Heart right ventricle (tissue), 16 donors: ENCODE data around the gene COBLL1. TPM values are rescaled to one million over a fixed set of nuclear protein-coding genes. Genes with fewer than 3 reads are reported as not detected.

Source experiments
- ATAC-seq, 8 donors: fragments of 200-7000 bp; cut with Tn5 transposase; one replicate each; pipeline ENCODE4 v1.9.1; 2020; ENCODE audit warnings: mild to moderate bottlenecking in 8 of 8, moderate library complexity in 8 of 8, moderate number of reproducible peaks in 1 of 8
- DNase-seq, 2 donors: peaks; one replicate each; pipeline ENCODE4 v3.0.0-alpha.2; 2020
- H3K27ac ChIP-seq, 10 donors: fragments of 200-600 bp; sonication (generic) in 2 of 10; one replicate each; pipeline versions ENCODE4 v1.5.0 to v1.8.0; 2020 to 2022; ENCODE audit warnings: mild to moderate bottlenecking in 3 of 10
- H3K27me3 ChIP-seq, 7 donors: fragments of 200-600 bp; one replicate each; pipeline ENCODE4 v1.8.0; 2021 to 2022; ENCODE audit warnings: mild to moderate bottlenecking in 2 of 7
- H3K36me3 ChIP-seq, 9 donors: fragments of 200-600 bp; sonication (generic) in 1 of 9; one replicate each; pipeline versions ENCODE4 v1.5.0 to v1.8.0; 2020 to 2022; ENCODE audit warnings: mild to moderate bottlenecking in 2 of 9
- H3K4me1 ChIP-seq, 9 donors: fragments of 200-600 bp; sonication (generic) in 1 of 9; one replicate each; pipeline versions ENCODE4 v1.5.0 to v1.8.0; 2020 to 2022; ENCODE audit warnings: mild to moderate bottlenecking in 4 of 9
- H3K4me3 ChIP-seq, 10 donors: fragments of 200-600 bp; sonication (generic) in 2 of 10; one replicate each; pipeline versions ENCODE4 v1.5.0 to v1.8.0; 2020 to 2022; ENCODE audit warnings: mild to moderate bottlenecking in 7 of 10, moderate library complexity in 2 of 10
- H3K9me3 ChIP-seq, 11 donors: fragments of 200-600 bp in 10 of 11; sonication (generic) in 2 of 11; one replicate each; pipeline versions ENCODE4 v1.5.0 to v1.8.0; 2013 to 2022; ENCODE audit warnings: mild to moderate bottlenecking in 2 of 11, control low read depth in 1 of 11, moderate library complexity in 1 of 11
- CTCF ChIP-seq, 9 donors: fragments of 200-600 bp; sonication (generic) in 2 of 9; IDR thresholded peaks; one replicate each; pipeline versions ENCODE4 v1.5.0 to v1.8.0; 2021 to 2022; ENCODE audit warnings: antibody characterized with exemption in 9 of 9, mild to moderate bottlenecking in 5 of 9, moderate library complexity in 1 of 9
- WGBS, 2 donors: extraction: QIAGEN DNeasy Blood & Tissue Kit; methylation state at CpG; one replicate each; pipeline ENCODE4 v1.1.7; 2013; ENCODE audit warnings: inconsistent platforms in 1 of 2; 5-methylcytosine and 5-hydroxymethylcytosine counted together
- intact Hi-C, 10 donors: fragments of 100-400 bp; cut with DNase I; formaldehyde crosslinking; loops; one replicate each; pipeline versions ENCODE4 v1.11.1 to v1.14.2; 2022
- polyA plus RNA-seq, 2 donors: library from polyadenylated mRNA; stranded (reverse); fragments of 200-250 nt; gene quantifications; one replicate each; pipeline ENCODE4 v1.2.3, GENCODE V29; 2013
- total RNA-seq, 10 donors: library from RNA; stranded (reverse); fragmentation: NEBNext Ultra II Directional in 3 of 10; extraction: Animal tissue kit (Norgen Biotek cat#: 25700) in 3 of 10; gene quantifications; one replicate each; pipeline versions ENCODE4 v1.2.1 to v1.2.4, GENCODE V29; 2021 to 2023
- donor health status: Arrhythmogenic right ventricular cardiomyopathy.
- donor health status: ischemic (EF 13 %, LVEDD 7.1; RV severe dilation, severe dysfunction).
- donor health status: healthy with polysubstance abuse.
- donor health status: DM: no; HTN: yes; CAD: no.
- donor health status: DM: no; HTN: no; CAD: no.
- donor health status: ischemic (EF 25% LVEDD 6.9; RV normal size, moderate dysfunction).
- donor health status: ischemic (EF 25% LVEDD 5.7; RV mildly dilated, moderate dysfunction).
- donor health status: healthy.
- donor health status: DM: yes; HTN: yes; CAD: no.
- donor health status: Ischemic cardiomyopathy.
- donor health status: ischemic (EF 35%, LVEDD 5.7; RV mildly dilated, moderate dysfunction).
- donor health status: nonischemic (EF 11% LVEDD 7.7; RV severe dilation, severe dysfunction).
- donor health status: DM: yes; HTN: yes; CAD: no.
- donor health status: PGD.
- donor health status: ischemic (EF 29% LVEDD 5.4; RV normal size, mild dysfunction).
- donor health status: nonischemic (EF 23%, LVEDD 6.1; RV moderate dilation, normal function).

The COBLL1 gene
- total and polyA plus RNA-seq, 12 donors: 5.0 to 20.5 (median 15.0) TPM

GRCh38 chr2:164802095-164802707 is 39.4 kb downstream of the COBLL1 start:
- intact Hi-C loops: no loop called here
- ATAC-seq: no peak
- Histone ChIP-seq H3K4me1 (peaks cover 0 to 52% (median 26%) of the 10 kb centered on the region in 9 donors), H3K27ac (peak overlapping the region in 4 of 10 donors; percentile 9 to 45 (median 38)), H3K27me3 (no peaks in the 10 kb centered on the region), H3K36me3 (no peaks in the 10 kb centered on the region), H3K9me3 (no peaks in the 10 kb centered on the region), H3K4me3 (peak overlapping the region in 2 of 10 donors; percentile 3)
- 35 to 64% methylated on average over 1 of the region's 1 CpG for WGBS, 2 donors
- no peak for TF ChIP-seq CTCF (IDR thresholded peaks at IDR 0.05)
- no peak for DNase-seq

GRCh38 chr2:164800572-164800971 is 41.1 kb downstream of the COBLL1 start:
- Histone ChIP-seq H3K27ac (no peak overlapping the region), H3K4me3 (no peak overlapping the region), H3K4me1 (peaks cover 0 to 64% (median 26%) of the 10 kb centered on the region in 9 donors), H3K36me3 (no peaks in the 10 kb centered on the region), H3K27me3 (no peaks in the 10 kb centered on the region), H3K9me3 (no peaks in the 10 kb centered on the region)
- WGBS, 2 donors: 90 to 95% methylated on average over 3 of the region's 3 CpGs
- intact Hi-C loops: no loop called here
- ATAC-seq: no peak
- TF ChIP-seq CTCF (IDR thresholded peaks at IDR 0.05): no peak
- DNase-seq: no peak

GRCh38 chr2:164797627-164798026 is 44.0 kb downstream of the COBLL1 start:
- no peak for DNase-seq
- H3K27me3 ChIP-seq: no peaks in the 10 kb centered on the region
- no peaks in the 10 kb centered on the region for H3K36me3 ChIP-seq
- H3K9me3 ChIP-seq: no peaks in the 10 kb centered on the region
- H3K4me3 ChIP-seq: no peak overlapping the region
- TF ChIP-seq CTCF (IDR thresholded peaks at IDR 0.05): no peak
- intact Hi-C loops: loop anchor here in 1 of 10 donors (5.0 kb wide), 1 partner anchor 40 kb away; no protein-coding TSS in a partner anchor
- H3K27ac ChIP-seq: peak overlapping the region in 1 of 10 donors; percentile 22
- H3K4me1 ChIP-seq: peaks cover 0 to 81% (median 38%) of the 10 kb centered on the region in 9 donors
- 58 to 72% methylated on average over 1 of the region's 1 CpG for WGBS, 2 donors
- no peak for ATAC-seq

- Histone ChIP-seq H3K9me3 (no peaks in the 10 kb centered on the region), H3K27me3 (no peaks in the 10 kb centered on the region), H3K4me3 (no peak overlapping the region), H3K4me1 (peaks cover 0 to 81% (median 34%) of the 10 kb centered on the region in 9 donors), H3K36me3 (no peaks in the 10 kb centered on the region), H3K27ac (no peak overlapping the region)
- intact Hi-C loops: loop anchor here in 1 of 10 donors (5.0 kb wide), 1 partner anchor 40 kb away; no protein-coding TSS in a partner anchor
- DNase-seq: no peak
- no peak for ATAC-seq
- WGBS, 2 donors: 95 to 96% methylated on average over 2 of the region's 2 CpGs
- no peak for TF ChIP-seq CTCF (IDR thresholded peaks at IDR 0.05)
Measured at GRCh38 chr2:164796999-164797398, 44.6 kb downstream of the COBLL1 start.
